HG03060 (cell line): ENCODE results near the gene CFAP61.
"Not testable (repeated sequence)": the region's sequence is repeated elsewhere in the genome, so short reads cannot be mapped to it uniquely, and the experiment has no call there.

ENCODE experiments used
- ATAC-seq: cut with Tn5 transposase; IDR thresholded peaks from one replicate; pipeline ENCODE4 v1.9.1; 2021; ENCODE audit warnings: low read depth, moderate number of reproducible peaks; ENCODE audit not compliant: unreplicated experiment

CFAP61 gene

DNA sequence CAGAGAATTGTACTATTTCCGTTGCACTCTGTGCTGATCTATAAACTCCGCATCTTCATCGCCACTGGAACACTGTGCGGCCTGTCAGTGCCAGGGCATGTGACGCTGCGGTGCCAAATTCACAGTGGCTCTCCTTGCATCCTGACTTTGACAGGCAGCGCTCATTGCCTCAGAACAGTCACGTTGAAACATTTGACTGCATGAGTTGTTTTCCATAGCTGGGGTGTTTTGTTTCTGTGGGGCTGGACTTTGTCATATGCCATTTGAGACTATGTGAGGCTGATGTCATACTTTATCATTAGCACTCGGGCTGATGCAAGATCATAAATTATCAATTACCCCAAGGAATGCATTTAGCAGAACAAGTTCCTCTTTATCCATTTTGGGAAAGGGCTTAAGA lies 32.7 kb downstream of the CFAP61 start:
- no peak for ATAC-seq

DNA sequence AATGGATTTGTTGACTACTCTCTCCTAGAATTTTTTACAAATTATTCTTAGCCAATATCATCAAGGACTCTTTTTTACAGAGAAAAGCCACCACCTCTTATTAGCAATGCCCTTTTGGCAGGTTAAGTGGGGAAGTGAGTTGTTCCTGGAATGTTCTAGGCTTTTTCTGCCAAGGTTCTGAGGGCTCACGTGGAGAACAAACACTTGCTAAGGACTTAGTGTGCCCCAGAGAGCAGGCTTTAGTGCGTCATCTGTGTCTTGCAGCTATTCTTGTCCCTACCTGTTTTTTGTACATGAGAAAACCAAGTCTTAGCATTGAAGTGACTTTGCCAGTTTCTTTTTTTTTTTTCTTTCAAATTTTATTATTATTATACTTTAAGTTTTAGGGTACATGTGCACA lies 33.5 kb downstream of the CFAP61 start:
- ATAC-seq = no peak

DNA sequence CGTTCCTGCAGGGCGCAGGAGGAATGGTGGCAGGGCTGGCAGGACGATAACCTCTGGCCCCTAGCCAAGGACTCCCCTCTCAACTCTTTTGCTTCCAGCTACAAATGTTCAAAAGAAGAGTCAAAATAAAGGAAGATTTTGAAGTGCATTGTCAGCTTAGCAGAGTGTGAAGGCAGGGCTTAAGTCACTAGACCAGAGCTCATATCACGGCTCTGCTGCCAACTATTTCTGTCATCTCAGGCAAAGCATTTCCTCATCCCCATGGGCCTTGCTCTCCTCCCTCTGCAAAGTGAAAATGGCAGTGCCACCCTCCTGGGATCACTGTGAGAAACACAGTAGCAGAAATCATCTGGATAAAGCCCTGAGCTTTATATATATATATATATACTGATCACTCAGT lies 36.7 kb downstream of the CFAP61 start:
- ATAC-seq = no peak

- ATAC-seq = no peak
Observed at GRCh38 chr20:20089939-20090338, 37.6 kb downstream of the CFAP61 start.

DNA sequence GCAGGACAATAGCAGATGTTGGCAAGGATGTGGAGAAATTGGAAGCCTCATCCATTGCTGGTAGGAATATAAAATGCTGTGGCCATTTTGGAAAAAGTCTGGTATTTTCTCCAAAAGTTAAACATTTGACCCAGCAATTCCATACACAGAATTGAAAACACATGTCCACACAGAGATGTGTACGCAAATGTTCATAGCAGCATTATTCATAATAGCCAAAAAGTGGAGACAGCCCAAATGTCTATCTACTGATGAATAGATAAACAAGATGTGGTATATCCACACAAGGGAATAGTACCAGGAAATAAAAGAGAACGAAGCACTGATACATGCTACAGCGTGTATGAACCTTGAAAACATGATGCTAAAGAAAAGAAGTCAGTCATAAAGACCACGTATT lies 40.5 kb downstream of the CFAP61 start:
- ATAC-seq = no peak

DNA sequence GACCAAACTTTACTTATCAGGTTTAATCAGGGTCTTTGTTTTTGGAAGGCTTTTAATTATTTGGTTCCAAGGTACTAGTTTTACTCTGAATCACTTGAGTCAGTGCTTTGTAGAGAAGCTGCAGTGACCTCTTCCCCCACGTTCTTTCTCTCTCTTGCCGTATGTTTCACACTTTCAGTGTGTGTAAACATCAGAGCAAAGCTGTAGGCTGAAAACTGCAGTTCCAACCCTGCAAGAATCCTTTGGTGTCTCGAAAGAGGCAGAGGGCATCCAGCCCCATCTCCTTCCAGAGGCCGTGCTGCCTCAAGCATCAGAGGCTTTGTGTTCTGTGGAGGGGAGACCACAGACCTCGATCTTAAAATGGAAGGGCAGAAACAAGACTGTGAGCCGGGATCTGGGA lies 42.1 kb downstream of the CFAP61 start:
- ATAC-seq = no peak

DNA sequence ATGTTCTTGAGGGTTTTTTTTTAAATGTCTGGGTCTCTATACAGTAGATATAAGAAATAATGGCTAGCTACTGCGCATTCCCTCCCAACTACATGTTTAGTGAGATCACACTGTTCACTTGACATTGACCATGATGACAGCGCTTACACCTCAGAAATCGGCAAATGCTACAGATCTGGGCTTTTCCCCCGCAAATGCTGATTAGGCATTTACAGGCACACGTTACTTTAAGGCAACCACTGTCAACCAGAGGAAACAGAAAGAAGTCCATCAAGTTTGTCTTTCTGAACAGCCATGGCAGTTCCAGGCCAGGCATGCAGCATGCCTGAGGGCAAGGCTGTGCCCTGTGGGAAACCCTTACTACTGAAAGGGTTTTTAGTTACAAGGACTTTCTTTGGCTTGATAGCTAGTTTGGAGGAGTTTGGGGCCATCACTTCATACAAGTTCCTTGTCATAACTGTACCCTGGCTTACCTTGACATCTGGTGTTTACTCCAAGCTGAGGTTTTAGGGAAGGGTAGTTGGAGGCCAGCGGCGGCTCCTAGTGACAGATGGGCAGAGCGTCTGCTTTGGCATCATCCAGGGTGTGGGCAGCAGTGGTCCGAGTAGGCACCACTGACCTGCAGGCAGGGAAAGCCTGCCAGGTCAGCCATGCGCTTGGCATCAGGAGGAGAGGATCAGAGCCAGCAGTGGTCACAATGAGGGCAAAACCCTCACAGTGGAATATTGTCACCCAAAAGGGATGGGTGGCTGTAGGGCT lies 43.0 kb downstream of the CFAP61 start:
- ATAC-seq = no peak

- no peak for ATAC-seq
Observed at GRCh38 chr20:20096421-20096820, 44.1 kb downstream of the CFAP61 start.

- no peak for ATAC-seq
Observed at GRCh38 chr20:20100881-20101280, 48.5 kb downstream of the CFAP61 start.

DNA sequence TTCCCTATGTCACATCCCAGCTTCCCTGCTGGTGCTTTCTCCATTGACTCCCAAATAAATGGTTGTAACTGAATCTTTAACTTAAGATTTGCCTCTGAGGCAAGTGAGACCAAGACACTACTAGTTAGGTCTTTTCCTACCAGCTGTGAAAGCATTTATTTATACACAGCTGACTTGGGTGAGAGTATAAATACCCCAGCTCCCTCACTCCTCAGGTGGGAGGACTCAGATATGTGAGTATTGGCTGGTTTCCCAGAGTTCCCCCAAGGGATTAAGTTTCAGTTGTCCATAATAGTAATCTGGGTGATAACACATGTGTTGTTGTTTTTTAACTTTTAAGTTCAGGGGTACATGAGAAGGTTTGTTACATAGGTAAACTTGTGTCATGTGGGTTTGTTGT lies 49.8 kb downstream of the CFAP61 start:
- no peak for ATAC-seq

DNA sequence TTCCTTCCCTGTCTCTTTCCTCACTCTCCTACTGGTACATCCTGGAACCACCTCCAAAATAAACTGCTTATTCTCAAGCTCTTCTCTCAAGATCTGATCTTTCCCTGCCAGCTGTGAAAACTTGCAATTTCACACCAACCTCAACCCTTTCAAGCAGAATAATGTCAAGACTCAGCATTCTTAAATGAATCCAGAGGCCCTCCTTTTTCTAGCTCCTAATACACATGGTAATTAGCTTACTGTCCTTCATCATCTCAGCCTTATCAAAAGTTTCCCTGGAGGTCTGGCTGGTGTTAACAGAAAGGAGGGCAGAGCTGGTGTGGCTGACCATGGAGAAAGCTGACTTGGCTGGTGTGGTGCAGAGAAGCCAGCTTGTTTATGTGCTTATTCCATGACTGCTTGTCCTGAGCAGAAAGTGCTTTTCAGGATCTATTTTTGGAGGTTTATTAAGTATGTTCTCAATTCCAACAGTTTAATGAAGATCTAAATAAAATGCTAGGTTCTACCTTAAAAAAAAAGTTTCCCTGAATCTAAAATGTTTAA lies 50.5 kb downstream of the CFAP61 start:
- no peak for ATAC-seq

- ATAC-seq = no peak
Observed at GRCh38 chr20:20103486-20103885, 51.2 kb downstream of the CFAP61 start.

DNA sequence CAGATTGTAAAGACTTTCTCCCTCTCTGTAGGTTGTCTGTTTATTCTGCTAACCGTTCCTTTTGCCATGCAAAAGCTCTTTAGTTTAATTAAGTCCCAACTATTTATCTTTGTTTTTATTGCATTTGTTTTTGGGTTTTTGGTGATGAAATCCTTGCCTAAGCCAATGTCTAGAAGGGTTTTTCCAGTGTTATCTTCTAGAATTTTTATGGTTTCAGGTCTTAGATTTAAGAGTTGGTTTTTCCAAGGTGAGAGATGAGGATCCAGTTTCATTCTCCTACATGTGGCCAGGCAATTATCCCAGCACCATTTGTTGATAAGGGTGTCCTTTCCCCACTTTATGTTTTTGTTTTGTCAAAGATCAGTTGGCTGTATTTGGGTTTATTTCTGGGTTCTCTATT lies 70.9 kb downstream of the CFAP61 start:
- ATAC-seq = not testable (repeated sequence)

DNA sequence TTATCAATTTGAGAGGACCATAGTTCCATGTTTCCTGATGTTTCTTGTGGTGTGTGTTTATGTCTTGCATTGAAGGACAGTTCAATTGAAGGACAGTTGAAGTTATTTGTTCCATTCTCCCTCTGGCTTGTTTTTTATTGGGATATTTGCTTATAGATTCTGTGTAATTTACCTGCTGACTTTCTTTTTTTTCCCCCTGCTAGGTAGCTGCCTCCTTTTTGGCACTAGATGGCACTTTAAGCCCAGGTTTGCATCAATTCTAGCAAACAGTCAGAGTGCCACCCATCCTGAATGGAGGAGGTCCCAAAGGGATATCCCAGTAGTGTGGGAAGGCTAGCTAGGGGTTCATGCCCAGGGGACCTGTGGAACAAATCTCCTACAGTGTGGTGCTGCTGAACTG lies 78.1 kb downstream of the CFAP61 start:
- no peak for ATAC-seq

- no peak for ATAC-seq
Observed at GRCh38 chr20:20134941-20135575, 82.7 kb downstream of the CFAP61 start.

DNA sequence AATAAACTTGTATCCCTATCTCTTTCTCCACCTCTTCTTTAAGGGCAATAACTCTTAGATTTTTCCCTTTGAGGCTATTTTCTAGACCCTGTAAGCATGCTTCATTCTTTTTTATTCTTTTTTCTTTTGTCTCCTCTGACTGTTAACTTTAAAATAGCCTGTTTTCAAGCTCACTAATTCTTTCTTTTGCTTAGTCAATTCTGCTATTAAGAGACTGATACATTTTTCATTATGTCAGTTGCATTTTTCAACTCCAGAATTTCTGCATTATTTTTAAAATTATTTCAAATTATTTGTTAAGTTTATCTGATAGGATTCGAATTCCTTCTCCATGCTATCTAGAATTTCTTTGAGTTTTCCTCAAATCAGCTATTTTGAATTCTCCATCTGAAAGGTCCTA lies 84.0 kb downstream of the CFAP61 start:
- ATAC-seq = no peak

GRCh38 chr20:20137851-20138250 lies 85.5 kb downstream of the CFAP61 start:
- ATAC-seq = no peak

DNA sequence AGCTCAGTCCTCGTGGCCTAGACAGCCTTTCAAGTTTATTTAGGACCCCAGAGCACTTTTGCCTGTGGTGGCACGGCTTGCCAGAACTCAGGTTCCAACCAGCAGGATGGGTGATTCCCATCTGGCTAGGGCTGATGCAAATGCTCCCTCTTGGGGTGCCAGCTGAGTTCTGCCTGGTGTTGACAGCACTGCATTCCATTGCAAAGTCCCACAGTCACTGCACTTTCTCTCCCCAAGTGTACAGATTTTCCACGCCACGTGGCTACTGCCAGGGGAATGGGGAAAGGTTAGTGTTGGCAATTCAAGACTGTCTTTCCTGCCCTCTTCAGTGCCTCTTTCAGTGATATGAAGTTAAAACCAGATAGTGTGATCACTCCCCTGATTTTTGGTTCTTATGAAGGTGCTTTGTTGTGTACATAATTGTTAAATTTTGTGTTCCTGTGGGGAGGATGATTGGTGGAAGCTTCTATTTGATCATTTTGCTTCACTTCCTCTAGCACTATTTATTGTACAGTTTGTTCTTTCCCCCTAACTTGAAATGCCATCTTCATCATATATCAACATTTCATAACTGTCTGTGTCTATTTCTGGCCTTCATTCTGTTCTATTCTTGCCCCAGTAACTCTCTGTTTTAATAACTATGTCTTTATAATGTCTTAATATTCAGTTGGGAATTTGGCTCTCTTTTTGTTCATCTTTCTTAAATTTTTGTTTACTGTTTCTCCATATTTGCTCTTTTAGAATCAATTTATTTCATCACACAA lies 86.2 kb downstream of the CFAP61 start:
- ATAC-seq = no peak

DNA sequence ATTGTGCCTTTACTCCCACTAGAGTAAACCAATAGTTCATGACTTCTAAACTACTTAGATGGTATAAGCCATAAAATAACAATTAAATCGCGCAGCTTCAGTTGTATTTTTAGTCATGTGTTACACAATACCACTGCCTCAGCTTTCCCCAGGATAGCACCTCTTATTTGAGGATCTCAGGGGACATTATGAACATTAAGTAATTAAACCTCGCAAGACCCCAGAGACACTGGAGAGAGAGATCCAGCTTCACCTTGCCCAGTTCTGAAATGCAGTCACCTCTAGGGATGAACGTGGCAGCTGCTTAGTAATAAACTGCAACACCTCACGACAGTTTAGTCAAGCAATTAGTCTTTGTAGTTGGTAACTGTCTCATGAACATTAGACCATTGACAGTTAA lies 87.1 kb downstream of the CFAP61 start:
- no peak for ATAC-seq

DNA sequence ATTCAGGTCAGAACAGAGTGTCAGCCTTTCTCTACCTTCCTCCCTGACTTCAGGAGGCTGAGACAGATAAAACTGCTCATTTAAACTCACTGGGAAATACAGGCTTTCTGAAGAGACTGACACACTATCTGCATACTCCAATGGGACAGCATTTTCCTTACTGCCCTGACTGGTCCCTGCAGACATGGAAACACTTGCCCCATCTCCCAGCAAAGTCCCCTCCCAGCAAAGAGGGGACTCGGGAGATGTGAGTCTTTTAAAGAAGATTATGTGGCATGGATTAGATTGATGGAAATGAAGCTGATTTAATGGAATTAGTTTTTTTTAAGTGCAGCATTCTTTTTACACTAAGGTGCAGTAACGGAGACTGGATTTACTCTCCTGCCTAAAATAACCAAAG lies 90.8 kb downstream of the CFAP61 start:
- no peak for ATAC-seq

DNA sequence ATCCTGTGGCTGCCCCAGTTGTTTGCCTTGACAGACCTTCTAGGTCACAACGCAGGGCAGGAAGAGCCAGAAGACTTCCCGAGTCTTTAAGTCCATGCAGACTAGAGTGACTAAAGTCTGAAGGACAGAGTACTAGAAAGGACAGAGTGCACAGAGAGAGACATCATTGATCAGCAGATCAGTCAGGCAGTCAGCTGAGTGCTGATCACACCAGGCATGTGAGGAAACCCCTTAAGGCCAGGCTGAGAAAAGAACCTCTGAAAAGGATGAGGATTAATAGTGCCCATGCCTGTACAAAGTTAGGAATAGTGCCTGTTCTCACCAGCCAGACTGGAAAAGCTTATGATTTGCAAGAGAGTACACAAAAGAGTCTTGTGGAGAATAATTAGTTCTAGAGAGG lies 91.3 kb downstream of the CFAP61 start:
- ATAC-seq = no peak
